GM21526 (cell line): Measurements from ENCODE around the gene FHL3.
"Not testable (repeated sequence)": the region's sequence is repeated elsewhere in the genome, so short reads cannot be mapped to it uniquely, and the experiment has no call there.

Experiments
- ATAC-seq: cut with Tn5 transposase; IDR thresholded peaks from one replicate; pipeline ENCODE4 v1.9.1; 2021; ENCODE audit warnings: moderate library complexity; ENCODE audit not compliant: unreplicated experiment, low FRiP score

FHL3 gene

DNA sequence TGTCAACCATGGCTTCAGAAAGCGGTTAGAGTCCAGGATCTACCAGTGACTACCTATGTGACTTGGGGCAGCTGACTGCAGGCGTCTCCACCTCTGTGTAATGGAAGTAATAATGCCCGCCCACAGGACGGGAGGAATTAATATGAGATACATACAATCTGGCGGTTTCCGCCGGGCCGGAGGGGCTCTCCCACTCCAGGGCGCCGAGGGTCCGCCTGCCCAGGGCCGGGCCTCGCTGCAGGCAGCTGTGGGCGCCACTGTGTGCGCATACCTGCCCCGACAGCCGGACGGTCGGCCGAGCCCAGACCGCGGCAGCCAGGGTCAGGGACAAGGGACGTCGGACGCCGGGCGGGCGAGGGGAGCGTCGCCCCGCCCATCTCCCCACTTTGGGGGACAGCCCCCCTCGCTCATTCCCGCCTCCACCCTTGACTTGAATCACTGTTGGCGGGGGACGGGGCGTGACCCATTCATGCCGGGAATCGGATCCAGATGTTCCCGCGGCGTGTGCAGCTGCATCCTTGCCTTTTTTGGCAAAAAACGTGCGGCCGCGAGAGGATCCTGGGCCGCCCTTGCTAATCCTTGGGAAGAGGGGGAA lies 9.5 kb downstream of the FHL3 start:
- no peak for ATAC-seq

DNA sequence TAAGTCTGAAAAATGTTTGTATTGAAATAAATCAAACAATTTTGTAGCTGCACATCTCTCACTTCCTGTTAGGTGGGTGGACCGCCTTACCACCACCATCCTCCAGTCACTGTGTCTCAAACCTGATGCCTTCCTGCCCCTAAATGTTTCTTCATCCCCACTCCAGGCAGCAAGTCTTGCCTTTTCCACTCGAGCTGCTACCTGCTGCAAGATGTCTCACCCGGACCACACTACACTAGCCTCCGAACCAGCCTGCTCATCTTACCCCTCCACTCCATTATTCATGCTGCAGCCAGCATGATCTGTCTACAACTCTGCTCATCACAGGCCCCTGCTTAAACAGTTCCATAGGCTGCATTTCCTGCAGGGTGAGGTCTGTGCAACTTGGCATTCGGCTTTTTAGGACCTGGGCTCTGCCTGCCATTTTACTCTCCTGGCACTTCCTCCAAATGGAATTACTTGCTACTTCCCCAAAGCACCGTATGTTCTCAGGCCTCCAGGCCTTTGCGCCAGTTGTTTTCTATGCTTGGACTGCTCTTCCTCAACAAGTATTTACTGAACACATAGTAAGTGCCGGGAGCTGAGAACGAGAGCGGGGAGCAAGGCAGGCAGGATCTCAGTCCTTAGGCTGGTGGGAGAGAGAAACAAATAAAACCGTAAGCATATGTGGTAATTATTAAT lies 10.3 kb downstream of the FHL3 start:
- ATAC-seq = no peak

DNA sequence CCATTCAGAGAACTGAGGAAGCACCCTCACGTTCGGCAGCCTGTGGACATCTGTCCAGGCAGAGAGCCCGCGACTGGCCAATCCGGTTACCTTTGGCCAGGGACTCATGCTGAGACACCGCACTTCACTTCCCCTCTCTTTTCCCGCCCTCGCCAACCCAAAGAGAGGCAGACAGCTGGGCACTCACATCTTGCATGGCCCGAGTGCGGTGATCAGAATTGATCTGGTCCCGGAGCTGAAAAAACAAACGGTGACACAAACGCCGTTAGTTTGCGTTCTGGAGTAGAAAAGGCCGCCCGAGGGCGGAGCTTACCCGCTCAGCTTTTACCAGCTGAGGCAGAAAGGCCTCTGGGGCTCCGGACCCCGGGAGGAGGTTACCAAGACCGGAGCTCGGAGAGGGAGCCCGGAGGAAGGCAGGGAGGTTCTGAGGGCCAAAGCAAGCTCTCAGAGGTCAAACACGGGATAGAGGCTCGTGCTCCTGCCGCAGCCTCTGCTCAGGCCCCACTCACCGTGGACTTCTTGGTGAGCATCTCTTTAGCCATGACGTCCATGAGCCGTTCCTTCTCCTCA lies 15.9 kb downstream of the FHL3 start:
- peak; percentile 41 for ATAC-seq

DNA sequence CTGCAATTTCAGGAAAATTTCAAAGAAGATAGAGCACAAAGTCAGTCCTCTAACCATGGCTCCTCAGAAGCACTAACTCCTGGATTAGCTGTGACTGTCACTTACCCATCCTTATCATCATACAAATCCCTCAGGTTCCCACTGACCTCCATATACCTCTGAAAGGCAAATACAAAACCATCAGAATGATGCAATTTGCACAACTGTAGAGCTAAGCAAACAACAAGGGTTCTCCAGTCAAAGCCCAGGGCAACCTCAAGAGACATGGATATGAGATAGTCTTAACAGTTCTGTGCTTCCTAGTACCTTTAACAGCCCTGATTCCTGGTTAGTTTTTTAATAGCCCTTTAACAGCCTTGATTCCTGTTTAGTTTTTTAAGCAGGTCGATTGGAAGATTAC lies 17.6 kb downstream of the FHL3 start:
- ATAC-seq = no peak

- ATAC-seq = no peak
Measured at GRCh38 chr1:37983546-37983945, 21.8 kb downstream of the FHL3 start.

DNA sequence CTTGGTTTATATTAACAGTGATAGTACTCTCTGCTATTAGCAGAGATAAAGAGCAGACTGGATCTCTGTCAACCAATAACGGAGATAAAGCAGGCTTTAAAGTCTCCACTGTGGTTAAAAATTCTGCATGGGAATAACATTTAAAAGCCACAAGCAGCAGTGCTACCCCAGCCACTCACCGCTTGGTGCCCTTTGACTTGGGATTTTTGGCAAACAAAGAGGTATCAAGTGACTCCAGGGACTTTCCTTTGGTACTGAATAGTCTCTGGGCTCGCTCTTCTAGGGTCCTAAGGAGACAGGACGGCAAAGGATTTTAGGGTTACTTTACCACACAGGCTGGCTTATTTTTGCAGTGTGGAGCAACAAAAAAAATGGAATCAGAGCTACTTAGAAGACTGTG lies 26.8 kb downstream of the FHL3 start:
- ATAC-seq = no peak

GRCh38 chr1:37975083-37975482 lies 30.2 kb downstream of the FHL3 start:
- ATAC-seq = not testable (repeated sequence)

GRCh38 chr1:37974567-37974966 lies 30.7 kb downstream of the FHL3 start:
- ATAC-seq = no peak

DNA sequence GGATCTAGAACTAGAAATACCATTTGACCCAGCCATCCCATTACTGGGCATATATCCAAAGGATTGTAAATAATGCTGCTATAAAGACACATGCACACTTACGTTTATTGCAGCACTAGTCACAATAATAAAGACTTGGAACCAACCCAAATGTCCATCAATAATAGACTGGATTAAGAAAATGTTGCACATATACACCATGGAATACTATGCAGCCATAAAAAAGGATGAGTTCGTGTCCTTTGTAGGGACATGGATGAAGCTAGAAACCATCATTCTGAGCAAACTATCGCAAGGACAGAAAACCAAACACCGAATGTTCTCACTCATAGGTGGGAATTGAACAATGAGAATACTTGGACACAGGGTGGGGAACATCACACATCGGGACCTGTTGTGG lies 31.6 kb downstream of the FHL3 start:
- not testable (repeated sequence) for ATAC-seq

DNA sequence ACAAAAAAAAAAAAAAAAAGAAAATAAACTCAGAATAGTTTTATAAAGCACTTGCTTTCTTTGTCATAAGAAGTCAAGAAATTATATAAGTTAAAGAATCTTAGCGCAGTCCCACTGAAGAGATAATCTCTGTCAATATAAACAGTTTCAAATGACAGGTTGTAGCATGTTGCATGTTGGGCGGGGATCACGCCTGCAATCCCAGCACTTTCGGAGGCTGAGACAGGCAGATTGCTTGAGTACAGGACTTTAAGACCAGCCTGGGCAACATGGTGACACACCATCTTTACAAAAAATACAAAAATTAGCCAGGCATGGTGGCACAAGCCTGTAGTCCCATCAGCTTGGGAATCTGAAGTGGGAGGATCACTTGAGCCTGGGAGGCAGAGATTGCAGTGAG lies 40.0 kb downstream of the FHL3 start:
- no peak for ATAC-seq

- ATAC-seq = not testable (repeated sequence)
Measured at GRCh38 chr1:37964106-37964505, 41.2 kb downstream of the FHL3 start.

DNA sequence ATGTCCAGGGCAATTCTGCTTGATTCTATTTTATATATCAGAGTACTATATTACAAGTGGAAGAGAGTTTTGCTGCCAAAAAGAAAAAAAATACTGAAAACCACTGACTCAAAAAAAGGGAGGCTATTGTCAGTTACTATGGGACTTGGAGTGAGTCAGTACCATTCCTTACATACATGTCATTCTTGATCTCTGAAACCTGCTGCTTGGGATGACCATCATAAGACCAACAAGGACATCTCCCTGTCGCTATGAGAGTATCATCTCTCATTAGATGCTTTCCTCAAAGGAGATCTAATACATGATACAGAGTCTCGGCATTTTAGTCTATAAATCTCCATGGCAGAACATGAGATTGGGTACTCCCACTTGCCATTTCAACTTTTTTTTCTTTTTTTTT lies 46.6 kb downstream of the FHL3 start:
- no peak for ATAC-seq

DNA sequence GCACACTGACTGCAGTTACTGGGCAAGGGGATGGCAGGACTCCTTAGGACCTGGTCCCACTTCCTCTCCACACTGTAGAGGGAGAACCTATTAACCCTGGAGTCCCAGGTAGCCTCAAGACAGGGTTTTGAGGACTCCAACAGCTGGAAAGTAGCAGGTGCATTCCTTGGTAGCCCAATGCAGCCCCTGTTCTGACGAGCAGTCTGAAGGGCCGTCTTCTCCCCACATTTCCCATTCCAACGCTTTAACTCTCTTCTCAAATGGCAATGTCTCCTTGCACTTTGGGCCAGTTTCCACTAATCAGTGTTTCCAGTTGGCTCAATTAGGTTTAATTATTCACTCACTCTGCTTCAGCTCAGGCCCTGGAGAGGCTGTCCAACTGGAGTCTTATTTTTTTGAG lies 49.6 kb downstream of the FHL3 start:
- ATAC-seq = no peak

GRCh38 chr1:37954316-37954971 lies 50.9 kb downstream of the FHL3 start:
- ATAC-seq = no peak

DNA sequence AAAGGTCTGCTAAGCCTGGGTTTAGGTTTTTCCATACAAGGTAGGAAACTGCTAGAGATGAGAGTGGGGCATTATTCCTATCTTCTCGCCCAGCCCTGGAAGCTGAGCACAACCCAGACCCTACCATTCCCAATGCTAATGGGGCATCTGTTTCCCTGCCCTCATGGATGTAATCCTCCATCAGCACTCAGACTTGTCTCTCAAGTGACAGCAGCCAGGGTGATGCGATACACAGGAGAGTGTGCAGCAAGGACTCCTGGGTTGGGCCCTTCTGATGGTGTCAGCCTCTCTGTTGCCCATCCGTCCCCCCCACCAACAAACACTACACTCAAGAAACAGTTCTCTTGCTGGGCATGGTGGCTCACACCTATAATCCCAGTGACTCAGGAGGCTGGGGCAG lies 52.6 kb downstream of the FHL3 start:
- no peak for ATAC-seq

GRCh38 chr1:37951783-37952624 lies 53.3 kb downstream of the FHL3 start:
- ATAC-seq = no peak

DNA sequence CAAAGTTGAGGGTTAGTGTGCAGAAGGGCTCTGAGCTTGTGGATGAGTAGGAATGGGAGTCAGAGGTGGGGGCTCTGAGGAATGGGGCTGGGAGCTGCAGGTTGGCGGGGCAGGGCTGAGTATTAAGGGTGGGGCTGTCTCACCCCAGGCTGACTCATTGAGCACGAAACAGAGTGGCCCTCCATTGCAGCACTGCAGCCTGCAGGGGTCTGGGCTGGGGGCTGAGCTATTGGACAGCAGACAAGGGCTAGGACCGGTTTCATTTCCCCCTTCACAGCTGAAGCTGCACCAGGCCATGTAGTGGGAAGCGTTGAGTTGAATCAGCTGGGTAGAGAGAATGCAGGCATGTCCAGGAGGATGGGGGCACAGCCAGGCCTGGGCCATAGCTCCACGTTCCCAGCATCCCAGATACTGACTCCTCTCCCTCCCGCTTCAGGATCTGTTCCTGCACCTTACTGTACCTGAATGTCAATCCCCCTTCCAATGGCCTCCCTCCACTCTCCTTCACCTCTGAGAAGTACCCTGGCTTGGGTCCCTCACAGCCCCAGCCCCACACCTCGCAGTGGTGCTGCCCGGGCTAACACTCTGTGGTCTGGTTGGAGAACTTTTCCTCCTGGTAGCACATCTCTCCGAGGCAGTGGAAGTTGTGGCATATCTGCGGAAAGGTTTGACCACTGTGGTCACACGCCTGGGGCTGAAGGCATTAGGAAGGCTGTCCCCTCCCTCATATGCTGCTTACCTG lies 54.1 kb downstream of the FHL3 start:
- no peak for ATAC-seq

DNA sequence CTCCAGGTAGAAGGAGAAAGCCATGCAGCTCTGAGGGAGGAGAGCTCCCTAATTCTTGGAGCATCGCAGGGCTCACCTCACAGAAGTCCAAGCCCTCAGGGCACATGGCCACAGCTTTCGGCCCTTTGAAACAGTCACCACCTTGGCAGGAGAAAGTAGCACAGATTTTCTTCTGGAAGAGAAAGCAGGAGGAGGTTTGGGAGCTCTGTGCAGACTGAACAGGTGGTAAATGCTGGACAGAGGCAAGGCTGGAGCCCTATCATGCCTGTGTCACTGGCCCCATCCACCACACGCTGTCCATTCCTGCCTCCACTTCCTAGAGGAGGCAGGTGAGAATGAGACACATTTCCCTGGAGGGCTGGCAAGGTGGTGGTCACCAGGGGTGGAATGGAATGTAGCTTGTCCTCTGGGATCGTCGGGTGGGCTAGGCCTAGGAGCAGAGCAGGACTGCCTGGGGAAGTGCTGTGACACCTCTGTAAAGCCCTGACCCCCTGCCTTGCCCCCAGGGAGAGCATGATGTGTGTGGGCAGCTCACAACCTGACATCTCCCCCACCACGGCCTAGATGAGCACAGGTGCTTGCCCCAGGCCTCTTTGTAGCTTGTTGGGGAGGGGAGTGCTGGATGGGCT lies 55.7 kb downstream of the FHL3 start:
- ATAC-seq = no peak

GRCh38 chr1:37948841-37949240 lies 56.5 kb downstream of the FHL3 start:
- ATAC-seq = no peak

DNA sequence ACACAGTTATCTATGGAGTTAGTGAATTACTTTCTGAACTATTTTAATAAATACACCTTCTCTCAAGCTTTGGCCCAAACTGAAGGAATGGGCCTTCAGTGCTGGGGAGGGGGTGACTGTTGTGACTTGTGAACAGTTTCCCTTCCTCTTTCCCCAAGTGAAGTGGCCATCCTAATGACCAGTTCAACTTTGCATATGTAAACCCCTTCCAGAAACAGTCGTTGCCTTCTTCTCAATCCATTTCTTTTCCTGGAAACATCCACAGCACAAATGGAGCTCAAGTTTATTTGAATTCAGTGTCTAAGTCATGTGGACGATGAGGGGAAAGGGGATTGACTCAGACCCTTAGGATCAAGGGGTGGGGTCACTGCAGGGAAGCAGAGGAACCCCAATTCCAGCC lies 57.1 kb downstream of the FHL3 start:
- no peak for ATAC-seq
